Measurements from ENCODE around the gene PI4KA. TPM values are rescaled to one million over a fixed set of nuclear protein-coding genes. Genes with fewer than 3 reads are reported as not detected.

The PI4KA gene
- total and polyA plus RNA-seq, 2 experiments from 2014 or later = 17.1 to 38.1 TPM

DNA sequence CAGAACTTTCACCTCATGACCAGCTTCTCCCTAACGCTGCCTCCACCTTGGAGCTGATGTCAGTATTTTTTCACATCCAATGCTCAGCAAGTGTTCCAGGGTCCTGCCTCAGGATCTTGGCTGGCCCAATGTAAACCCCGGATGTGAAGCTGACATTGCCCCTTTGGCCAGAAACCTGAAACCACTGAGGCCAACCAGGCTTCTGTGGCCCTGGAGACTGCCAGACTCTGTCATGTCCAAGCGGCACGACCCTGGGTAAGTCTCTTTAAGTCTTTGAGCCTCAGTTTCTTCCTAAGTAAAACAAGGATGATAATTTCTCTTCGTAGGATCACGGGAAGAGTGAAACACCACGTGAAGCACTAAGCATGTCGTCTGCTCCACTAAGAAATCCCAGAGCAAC lies 61.9 kb downstream of the PI4KA start:
- Histone ChIP-seq H3K9me2 (ENCODE audit: insufficient read depth) (no peaks in the 10 kb centered on the region), H3K79me2 (replicated peaks; ENCODE audit: insufficient read depth) (no peaks in the 10 kb centered on the region), H3K36me3 (ENCODE audit: insufficient read depth) (peaks cover 3% of the 10 kb centered on the region), H2AFZ (no peak overlapping the region), H3K4me2 (no peak overlapping the region), H3K27ac (ENCODE audit: low read depth) (no peak overlapping the region), H4K20me1 (replicated peaks; ENCODE audit: insufficient read depth) (0 out of 2 replicates have a peak, but pooled peaks cover 9% of the 10 kb centered on the region), H3K27me3 (ENCODE audit: insufficient read depth) (no peaks in the 10 kb centered on the region), H3F3A (replicated peaks; ENCODE audit: low read depth) (no peaks in the 10 kb centered on the region), H3K4me1 (ENCODE audit: insufficient read depth) (no peaks in the 10 kb centered on the region), H3K4me3 (no peak overlapping the region)
- no peak for ATAC-seq
- Mint-ChIP-seq H3K27me3 (ENCODE audit: insufficient read depth, low read depth, poor library complexity) (no peaks in the 10 kb centered on the region), H3K27ac (0 out of 2 replicates have a peak overlapping the region, but pooled peaks have one; percentile 5), H3K36me3 (ENCODE audit: low read depth) (peaks cover 5% of the 10 kb centered on the region), H3K4me1 (no peaks in the 10 kb centered on the region), H3K4me3 (no peak overlapping the region), H3K9me3 (no peaks in the 10 kb centered on the region)
- no peak for DNase-seq (ENCODE audit: low spot score)
- no peak for TF ChIP-seq CREB1 (CRISPR knock-in tag; IDR thresholded peaks at IDR 0.05; ENCODE audit: low read depth)
- TF ChIP-seq, protein P1, sequence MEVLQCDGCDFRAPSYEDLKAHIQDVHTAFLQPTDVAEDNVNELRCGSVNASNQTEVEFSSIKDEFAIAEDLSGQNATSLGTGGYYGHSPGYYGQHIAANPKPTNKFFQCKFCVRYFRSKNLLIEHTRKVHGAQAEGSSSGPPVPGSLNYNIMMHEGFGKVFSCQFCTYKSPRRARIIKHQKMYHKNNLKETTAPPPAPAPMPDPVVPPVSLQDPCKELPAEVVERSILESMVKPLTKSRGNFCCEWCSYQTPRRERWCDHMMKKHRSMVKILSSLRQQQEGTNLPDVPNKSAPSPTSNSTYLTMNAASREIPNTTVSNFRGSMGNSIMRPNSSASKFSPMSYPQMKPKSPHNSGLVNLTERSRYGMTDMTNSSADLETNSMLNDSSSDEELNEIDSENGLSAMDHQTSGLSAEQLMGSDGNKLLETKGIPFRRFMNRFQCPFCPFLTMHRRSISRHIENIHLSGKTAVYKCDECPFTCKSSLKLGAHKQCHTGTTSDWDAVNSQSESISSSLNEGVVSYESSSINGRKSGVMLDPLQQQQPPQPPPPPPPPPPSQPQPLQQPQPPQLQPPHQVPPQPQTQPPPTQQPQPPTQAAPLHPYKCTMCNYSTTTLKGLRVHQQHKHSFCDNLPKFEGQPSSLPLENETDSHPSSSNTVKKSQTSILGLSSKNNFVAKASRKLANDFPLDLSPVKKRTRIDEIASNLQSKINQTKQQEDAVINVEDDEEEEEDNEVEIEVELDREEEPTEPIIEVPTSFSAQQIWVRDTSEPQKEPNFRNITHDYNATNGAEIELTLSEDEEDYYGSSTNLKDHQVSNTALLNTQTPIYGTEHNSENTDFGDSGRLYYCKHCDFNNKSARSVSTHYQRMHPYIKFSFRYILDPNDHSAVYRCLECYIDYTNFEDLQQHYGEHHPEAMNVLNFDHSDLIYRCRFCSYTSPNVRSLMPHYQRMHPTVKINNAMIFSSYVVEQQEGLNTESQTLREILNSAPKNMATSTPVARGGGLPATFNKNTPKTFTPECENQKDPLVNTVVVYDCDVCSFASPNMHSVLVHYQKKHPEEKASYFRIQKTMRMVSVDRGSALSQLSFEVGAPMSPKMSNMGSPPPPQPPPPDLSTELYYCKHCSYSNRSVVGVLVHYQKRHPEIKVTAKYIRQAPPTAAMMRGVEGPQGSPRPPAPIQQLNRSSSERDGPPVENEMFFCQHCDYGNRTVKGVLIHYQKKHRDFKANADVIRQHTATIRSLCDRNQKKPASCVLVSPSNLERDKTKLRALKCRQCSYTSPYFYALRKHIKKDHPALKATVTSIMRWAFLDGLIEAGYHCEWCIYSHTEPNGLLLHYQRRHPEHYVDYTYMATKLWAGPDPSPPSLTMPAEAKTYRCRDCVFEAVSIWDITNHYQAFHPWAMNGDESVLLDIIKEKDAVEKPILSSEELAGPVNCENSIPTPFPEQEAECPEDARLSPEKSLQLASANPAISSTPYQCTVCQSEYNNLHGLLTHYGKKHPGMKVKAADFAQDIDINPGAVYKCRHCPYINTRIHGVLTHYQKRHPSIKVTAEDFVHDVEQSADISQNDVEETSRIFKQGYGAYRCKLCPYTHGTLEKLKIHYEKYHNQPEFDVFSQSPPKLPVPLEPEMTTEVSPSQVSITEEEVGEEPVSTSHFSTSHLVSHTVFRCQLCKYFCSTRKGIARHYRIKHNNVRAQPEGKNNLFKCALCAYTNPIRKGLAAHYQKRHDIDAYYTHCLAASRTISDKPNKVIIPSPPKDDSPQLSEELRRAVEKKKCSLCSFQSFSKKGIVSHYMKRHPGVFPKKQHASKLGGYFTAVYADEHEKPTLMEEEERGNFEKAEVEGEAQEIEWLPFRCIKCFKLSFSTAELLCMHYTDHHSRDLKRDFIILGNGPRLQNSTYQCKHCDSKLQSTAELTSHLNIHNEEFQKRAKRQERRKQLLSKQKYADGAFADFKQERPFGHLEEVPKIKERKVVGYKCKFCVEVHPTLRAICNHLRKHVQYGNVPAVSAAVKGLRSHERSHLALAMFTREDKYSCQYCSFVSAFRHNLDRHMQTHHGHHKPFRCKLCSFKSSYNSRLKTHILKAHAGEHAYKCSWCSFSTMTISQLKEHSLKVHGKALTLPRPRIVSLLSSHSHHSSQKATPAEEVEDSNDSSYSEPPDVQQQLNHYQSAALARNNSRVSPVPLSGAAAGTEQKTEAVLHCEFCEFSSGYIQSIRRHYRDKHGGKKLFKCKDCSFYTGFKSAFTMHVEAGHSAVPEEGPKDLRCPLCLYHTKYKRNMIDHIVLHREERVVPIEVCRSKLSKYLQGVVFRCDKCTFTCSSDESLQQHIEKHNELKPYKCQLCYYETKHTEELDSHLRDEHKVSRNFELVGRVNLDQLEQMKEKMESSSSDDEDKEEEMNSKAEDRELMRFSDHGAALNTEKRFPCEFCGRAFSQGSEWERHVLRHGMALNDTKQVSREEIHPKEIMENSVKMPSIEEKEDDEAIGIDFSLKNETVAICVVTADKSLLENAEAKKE (CRISPR knock-in tag; IDR thresholded peaks at IDR 0.05) = no peak
- no peak for TF ChIP-seq EZH2 (IDR thresholded peaks at IDR 0.05; ENCODE audit: low read depth, unreplicated experiment)
- TF ChIP-seq, protein P2, sequence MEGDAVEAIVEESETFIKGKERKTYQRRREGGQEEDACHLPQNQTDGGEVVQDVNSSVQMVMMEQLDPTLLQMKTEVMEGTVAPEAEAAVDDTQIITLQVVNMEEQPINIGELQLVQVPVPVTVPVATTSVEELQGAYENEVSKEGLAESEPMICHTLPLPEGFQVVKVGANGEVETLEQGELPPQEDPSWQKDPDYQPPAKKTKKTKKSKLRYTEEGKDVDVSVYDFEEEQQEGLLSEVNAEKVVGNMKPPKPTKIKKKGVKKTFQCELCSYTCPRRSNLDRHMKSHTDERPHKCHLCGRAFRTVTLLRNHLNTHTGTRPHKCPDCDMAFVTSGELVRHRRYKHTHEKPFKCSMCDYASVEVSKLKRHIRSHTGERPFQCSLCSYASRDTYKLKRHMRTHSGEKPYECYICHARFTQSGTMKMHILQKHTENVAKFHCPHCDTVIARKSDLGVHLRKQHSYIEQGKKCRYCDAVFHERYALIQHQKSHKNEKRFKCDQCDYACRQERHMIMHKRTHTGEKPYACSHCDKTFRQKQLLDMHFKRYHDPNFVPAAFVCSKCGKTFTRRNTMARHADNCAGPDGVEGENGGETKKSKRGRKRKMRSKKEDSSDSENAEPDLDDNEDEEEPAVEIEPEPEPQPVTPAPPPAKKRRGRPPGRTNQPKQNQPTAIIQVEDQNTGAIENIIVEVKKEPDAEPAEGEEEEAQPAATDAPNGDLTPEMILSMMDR (conservative IDR thresholded peaks at IDR 0.05; ENCODE audit: low read depth in 2 of 2) = no peak
- TF ChIP-seq, protein P3, sequence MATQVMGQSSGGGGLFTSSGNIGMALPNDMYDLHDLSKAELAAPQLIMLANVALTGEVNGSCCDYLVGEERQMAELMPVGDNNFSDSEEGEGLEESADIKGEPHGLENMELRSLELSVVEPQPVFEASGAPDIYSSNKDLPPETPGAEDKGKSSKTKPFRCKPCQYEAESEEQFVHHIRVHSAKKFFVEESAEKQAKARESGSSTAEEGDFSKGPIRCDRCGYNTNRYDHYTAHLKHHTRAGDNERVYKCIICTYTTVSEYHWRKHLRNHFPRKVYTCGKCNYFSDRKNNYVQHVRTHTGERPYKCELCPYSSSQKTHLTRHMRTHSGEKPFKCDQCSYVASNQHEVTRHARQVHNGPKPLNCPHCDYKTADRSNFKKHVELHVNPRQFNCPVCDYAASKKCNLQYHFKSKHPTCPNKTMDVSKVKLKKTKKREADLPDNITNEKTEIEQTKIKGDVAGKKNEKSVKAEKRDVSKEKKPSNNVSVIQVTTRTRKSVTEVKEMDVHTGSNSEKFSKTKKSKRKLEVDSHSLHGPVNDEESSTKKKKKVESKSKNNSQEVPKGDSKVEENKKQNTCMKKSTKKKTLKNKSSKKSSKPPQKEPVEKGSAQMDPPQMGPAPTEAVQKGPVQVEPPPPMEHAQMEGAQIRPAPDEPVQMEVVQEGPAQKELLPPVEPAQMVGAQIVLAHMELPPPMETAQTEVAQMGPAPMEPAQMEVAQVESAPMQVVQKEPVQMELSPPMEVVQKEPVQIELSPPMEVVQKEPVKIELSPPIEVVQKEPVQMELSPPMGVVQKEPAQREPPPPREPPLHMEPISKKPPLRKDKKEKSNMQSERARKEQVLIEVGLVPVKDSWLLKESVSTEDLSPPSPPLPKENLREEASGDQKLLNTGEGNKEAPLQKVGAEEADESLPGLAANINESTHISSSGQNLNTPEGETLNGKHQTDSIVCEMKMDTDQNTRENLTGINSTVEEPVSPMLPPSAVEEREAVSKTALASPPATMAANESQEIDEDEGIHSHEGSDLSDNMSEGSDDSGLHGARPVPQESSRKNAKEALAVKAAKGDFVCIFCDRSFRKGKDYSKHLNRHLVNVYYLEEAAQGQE (IDR thresholded peaks at IDR 0.05; ENCODE audit: unreplicated experiment) = no peak
- TF ChIP-seq EZH2phosphoT487 (IDR thresholded peaks at IDR 0.05; ENCODE audit: unreplicated experiment) = no peak
- TF ChIP-seq ZNF114 (CRISPR knock-in tag; IDR thresholded peaks at IDR 0.05) = no peak
- TF ChIP-seq STAT1 (IDR thresholded peaks at IDR 0.05; ENCODE audit: unreplicated experiment) = no peak
- TF ChIP-seq, protein P4, sequence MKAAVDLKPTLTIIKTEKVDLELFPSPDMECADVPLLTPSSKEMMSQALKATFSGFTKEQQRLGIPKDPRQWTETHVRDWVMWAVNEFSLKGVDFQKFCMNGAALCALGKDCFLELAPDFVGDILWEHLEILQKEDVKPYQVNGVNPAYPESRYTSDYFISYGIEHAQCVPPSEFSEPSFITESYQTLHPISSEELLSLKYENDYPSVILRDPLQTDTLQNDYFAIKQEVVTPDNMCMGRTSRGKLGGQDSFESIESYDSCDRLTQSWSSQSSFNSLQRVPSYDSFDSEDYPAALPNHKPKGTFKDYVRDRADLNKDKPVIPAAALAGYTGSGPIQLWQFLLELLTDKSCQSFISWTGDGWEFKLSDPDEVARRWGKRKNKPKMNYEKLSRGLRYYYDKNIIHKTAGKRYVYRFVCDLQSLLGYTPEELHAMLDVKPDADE (IDR thresholded peaks at IDR 0.05) = no peak
